ENCODE data around the gene SMYD3. TPM values are rescaled to one million over a fixed set of nuclear protein-coding genes. Genes with fewer than 3 reads are reported as not detected.

Gene SMYD3
- total and polyA plus RNA-seq, 12 donors, result 13.5 to 78.2 (median 26.8) TPM

- Histone ChIP-seq H3K4me1 (replicated peaks in 1 of 2) (no peaks in the 10 kb centered on the region), H3K27me3 (no peaks in the 10 kb centered on the region), H3K9me3 (replicated peaks in 1 of 3) (no peaks in the 10 kb centered on the region), H3K27ac (no peak overlapping the region), H3K4me3 (no peak overlapping the region), H3K36me3 (replicated peaks in 1 of 2) (no peaks in the 10 kb centered on the region)
- no peak for TF ChIP-seq CTCF (IDR thresholded peaks at IDR 0.05)
- intact Hi-C loops (cut with DNase I), result no loop called here
- 90 to 98% (median 95%) methylated on average over 4 to 6 of the region's 6 CpGs for WGBS, 4 donors
- no peak for DNase-seq
These were observed 89.1 kb downstream of the SMYD3 start for GRCh38 chr1:246417813-246418564.

- WGBS, 4 donors, result 53 to 71% (median 58%) methylated on average over 4 of the region's 4 CpGs
- no peaks in the 10 kb centered on the region for H3K36me3 ChIP-seq (replicated peaks in 1 of 2)
- no peaks in the 10 kb centered on the region for H3K9me3 ChIP-seq (replicated peaks in 1 of 3)
- H3K4me3 ChIP-seq, result no peak overlapping the region
- intact Hi-C loops (cut with DNase I), result no loop called here
- H3K27me3 ChIP-seq, result no peaks in the 10 kb centered on the region
- DNase-seq, result peak in 2 of 7 donors; percentile 5 to 30
- H3K27ac ChIP-seq, result no peak overlapping the region
- no peak for TF ChIP-seq POLR2A (IDR thresholded peaks at IDR 0.05)
- H3K4me1 ChIP-seq (replicated peaks in 1 of 2), result no peaks in the 10 kb centered on the region
These were observed 89.8 kb downstream of the SMYD3 start for GRCh38 chr1:246417152-246417812.

- Histone ChIP-seq H3K36me3 (replicated peaks in 1 of 2) (no peaks in the 10 kb centered on the region), H3K9me3 (replicated peaks in 1 of 3) (no peaks in the 10 kb centered on the region), H3K4me3 (no peak overlapping the region), H3K27ac (no peak overlapping the region), H3K4me1 (replicated peaks in 1 of 2) (no peaks in the 10 kb centered on the region), H3K27me3 (no peaks in the 10 kb centered on the region)
- 37 to 54% (median 50%) methylated on average over 1 of the region's 1 CpG for WGBS, 4 donors
- DNase-seq, result no peak
- intact Hi-C loops (cut with DNase I), result no loop called here
- no peak for TF ChIP-seq POLR2A (IDR thresholded peaks at IDR 0.05)
- no peak for TF ChIP-seq CTCF (IDR thresholded peaks at IDR 0.05)
These were observed 90.8 kb downstream of the SMYD3 start for GRCh38 chr1:246416261-246416660.

- Histone ChIP-seq H3K9me3 (replicated peaks in 1 of 3) (no peaks in the 10 kb centered on the region), H3K27me3 (no peaks in the 10 kb centered on the region), H3K36me3 (replicated peaks in 1 of 2) (no peaks in the 10 kb centered on the region), H3K4me1 (replicated peaks in 1 of 2) (no peaks in the 10 kb centered on the region), H3K4me3 (no peak overlapping the region), H3K27ac (no peak overlapping the region)
- WGBS, 4 donors, result 93 to 98% (median 96%) methylated on average over 2 of the region's 2 CpGs
- TF ChIP-seq POLR2A (IDR thresholded peaks at IDR 0.05), result no peak
- TF ChIP-seq CTCF (IDR thresholded peaks at IDR 0.05), result no peak
- DNase-seq, result no peak
- intact Hi-C loops (cut with DNase I), result no loop called here
These were observed 92.1 kb downstream of the SMYD3 start for GRCh38 chr1:246415028-246415427.

Data from adrenal gland (tissue), 12 donors.